ENCODE data around the gene PRRT3. TPM values are rescaled to one million over a fixed set of nuclear protein-coding genes. Genes with fewer than 3 reads are reported as not detected.

The PRRT3 gene
- total and polyA plus RNA-seq, 9 of the 15 experiments (the other 6 are each of a cell fraction or from before 2014, with no cell fraction given) = 0.06 to 1.9 (median 1.2) TPM

- peak; percentile 56 for TF ChIP-seq RBBP5 (IDR thresholded peaks at IDR 0.05; ENCODE audit: borderline replicate concordance, insufficient read depth, low read length, poor library complexity, severe bottlenecking)
- no peak for TF ChIP-seq ZNF24 (IDR thresholded peaks at IDR 0.05)
- peak in 1 of 2 experiments; percentile 82; a peak in 2 of 4 replicates for TF ChIP-seq SRF (CRISPR knock-in tag; IDR thresholded peaks at IDR 0.05)
- TF ChIP-seq POU5F1 (IDR thresholded peaks at IDR 0.05; ENCODE audit: borderline replicate concordance, low read depth, low read length, partially characterized antibody) = no peak
- TF ChIP-seq PML (IDR thresholded peaks at IDR 0.05; ENCODE audit: low read length) = peak; percentile 29; the same call in 1 of the 2 replicates
- no peak for TF ChIP-seq NR1H2 (CRISPR knock-in tag; IDR thresholded peaks at IDR 0.05)
- no peak for TF ChIP-seq NONO (IDR thresholded peaks at IDR 0.05; ENCODE audit: low read depth in 2 of 2, low read length in 1 of 2)
- TF ChIP-seq NR4A1 (CRISPR knock-in tag; IDR thresholded peaks at IDR 0.05) = no peak
- peak; percentile 31; the same call in 1 of the 2 replicates for TF ChIP-seq NR4A1 (tag; IDR thresholded peaks at IDR 0.05)
- no peak; the same call in 1 of the 2 replicates for TF ChIP-seq POLR2AphosphoS5 (IDR thresholded peaks at IDR 0.05; ENCODE audit: control insufficient read depth, insufficient read depth, low read depth, low read length)
- TF ChIP-seq FOXP1 (CRISPR knock-in tag; IDR thresholded peaks at IDR 0.05) = no peak
- TF ChIP-seq CEBPG (CRISPR knock-in tag; IDR thresholded peaks at IDR 0.05) = no peak
- TF ChIP-seq CEBPG (tag; conservative IDR thresholded peaks at IDR 0.05 in 1 of 2, IDR thresholded peaks at IDR 0.05 in 1 of 2) = no peak
- TF ChIP-seq CLOCK (CRISPR knock-in tag; IDR thresholded peaks at IDR 0.05; ENCODE audit: borderline replicate concordance) = no peak
- no peak for TF ChIP-seq PREB (CRISPR knock-in tag; IDR thresholded peaks at IDR 0.05)
- no peak for TF ChIP-seq HOXB6 (CRISPR knock-in tag; IDR thresholded peaks at IDR 0.05; ENCODE audit: borderline replicate concordance)
- TF ChIP-seq ILF3 (IDR thresholded peaks at IDR 0.05; ENCODE audit: borderline replicate concordance) = no peak
- TF ChIP-seq BRCA1 (IDR thresholded peaks at IDR 0.05) = no peak
- TF ChIP-seq BRCA1 (CRISPR knock-in tag; IDR thresholded peaks at IDR 0.05) = no peak; the same call in 1 of the 2 replicates
Measured at GRCh38 chr3:9916734-9917680, 35.2 kb downstream of the PRRT3 start, which contains the start of gene IL17RC (continued).

Measured in K562 (cell line).